Sigmoid colon (tissue), 3 donors: Measurements from ENCODE around the gene SEC24D.

Source experiments
- CTCF ChIP-seq, 4 experiments: fragments of 450-650 bp in 3 of 4; fragments of 200-600 bp in 1 of 4; IDR thresholded peaks; one replicate each; pipeline ENCODE4 v1.5.1; 2016 to 2019; ENCODE audit warnings: antibody characterized with exemption in 4 of 4, mild to moderate bottlenecking in 3 of 4, moderate library complexity in 2 of 4
- POLR2A ChIP-seq, 2 donors: fragments of 450-650 bp; IDR thresholded peaks; one replicate each; pipeline ENCODE4 v1.6.1; 2016; ENCODE audit warnings: antibody characterized with exemption in 2 of 2, mild to moderate bottlenecking in 2 of 2, moderate library complexity in 2 of 2

DNA sequence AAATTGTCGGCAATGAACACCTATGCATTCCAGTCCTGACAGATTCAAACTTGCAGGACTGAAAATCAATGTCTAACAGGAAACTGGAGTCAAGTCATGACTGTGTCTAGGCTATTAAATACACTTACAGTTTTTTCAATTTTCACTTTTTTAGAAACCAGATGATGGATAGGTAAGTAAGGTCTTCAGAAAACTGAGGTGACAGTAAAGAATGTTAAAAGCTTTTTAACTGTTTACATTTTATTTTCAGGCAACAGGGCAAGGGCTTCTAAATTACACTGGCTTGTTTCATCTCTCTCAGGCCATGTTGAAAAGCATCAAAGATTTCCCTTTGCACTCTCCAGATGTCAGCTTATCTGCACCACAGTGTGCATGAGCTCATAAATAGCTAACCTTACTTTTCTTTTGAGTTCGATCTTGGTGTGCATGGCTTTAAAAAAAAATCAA is 65.2 kb downstream of the SEC24D start:
- TF ChIP-seq CTCF (IDR thresholded peaks at IDR 0.05) = no peak
- TF ChIP-seq POLR2A (IDR thresholded peaks at IDR 0.05) = no peak
